DMS153 treated with DMSO at 0.1 percent for 48 hours (cell line): Measurements from ENCODE around the gene CYP2E1.
"Not testable (repeated sequence)": the region's sequence is repeated elsewhere in the genome, so short reads cannot be mapped to it uniquely, and the experiment has no call there.

Source experiments
- DNase-seq: peaks from one replicate; lab custom pipeline; 2025; ENCODE audit not compliant: unreplicated experiment; lab: John Stamatoyannopoulos, UW

CYP2E1 gene

DNA sequence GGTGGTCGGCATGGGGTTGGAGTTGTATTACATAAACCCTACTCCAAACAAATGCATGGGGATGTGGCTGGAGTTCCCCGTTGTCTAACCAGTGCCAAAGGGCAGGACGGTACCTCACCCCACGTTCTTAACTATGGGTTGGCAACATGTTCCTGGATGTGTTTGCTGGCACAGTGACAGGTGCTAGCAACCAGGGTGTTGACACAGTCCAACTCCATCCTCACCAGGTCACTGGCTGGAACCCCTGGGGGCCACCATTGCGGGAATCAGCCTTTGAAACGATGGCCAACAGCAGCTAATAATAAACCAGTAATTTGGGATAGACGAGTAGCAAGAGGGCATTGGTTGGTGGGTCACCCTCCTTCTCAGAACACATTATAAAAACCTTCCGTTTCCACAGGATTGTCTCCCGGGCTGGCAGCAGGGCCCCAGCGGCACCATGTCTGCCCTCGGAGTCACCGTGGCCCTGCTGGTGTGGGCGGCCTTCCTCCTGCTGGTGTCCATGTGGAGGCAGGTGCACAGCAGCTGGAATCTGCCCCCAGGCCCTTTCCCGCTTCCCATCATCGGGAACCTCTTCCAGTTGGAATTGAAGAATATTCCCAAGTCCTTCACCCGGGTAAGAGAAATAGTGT lies at the start of gene CYP2E1:
CYP2E1 (plus strand) TSS at position 407 of the 632 bp plus-strand sequence; CDS start at position 440, 33 bp downstream.
- DNase-seq: no peak

DNA sequence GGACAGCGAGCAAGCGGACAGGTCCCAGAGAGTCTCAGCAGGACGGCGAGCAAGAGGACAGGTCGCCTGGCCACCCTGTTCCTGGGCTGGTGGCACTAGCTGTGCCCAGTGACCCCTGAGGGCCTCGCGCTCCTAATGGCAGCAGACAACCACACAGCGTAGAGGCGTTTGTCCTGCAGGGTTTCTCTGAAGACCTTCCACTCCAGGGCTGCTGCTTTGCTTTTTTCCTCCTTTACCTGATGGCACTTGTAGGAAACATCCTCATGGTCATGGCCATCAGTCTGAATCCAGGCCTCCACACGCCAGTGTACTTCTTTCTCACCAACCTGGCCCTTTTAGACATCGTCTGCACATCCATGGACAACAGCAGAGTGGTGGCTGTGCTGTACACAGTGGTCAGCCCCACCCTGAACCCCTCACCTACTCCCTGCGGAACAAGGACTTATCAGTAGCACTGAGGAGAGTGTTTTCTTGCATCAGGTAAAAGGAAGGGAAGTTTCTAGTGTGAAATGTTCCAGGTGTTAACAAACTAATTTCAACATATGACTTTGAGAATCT lies 46.0 kb upstream of the CYP2E1 start:
- no peak for DNase-seq

DNA sequence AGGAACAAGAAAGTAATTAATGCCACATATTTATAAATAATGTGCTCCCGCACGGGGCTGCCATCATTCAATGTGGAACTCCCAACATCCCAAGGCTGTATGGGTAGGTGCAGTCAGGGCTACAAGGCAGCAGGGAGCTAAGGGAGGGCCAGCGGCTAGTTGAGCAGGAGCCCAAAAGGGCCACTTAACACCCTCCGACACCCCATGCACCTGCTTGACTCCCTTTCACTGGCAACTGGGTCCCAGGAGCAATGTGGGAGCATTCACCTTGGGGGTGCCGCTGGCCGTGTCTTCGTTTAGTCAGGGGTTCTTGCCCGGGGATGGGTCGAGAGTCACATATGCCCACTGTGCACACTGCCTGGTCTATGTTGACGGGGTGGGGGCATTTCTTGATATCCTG lies 45.5 kb upstream of the CYP2E1 start:
- DNase-seq: no peak

DNA sequence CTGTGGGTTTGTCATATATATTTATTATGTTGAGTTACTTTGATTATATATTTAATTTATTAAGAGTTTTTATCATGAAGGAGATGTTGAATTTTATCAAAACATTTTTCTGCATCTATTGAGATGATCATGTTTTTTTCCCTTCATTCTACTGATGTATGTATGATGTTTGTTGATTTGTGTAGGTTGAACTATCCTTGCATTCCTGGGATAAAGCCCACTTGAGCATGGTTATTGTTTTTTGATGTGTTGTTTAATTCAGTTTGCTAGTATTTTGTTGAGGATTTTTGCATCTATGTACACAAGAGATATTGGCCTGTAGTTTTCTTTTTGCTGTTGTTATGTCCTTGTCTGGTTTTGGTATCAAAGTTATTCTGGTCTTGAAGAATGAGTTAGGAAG lies 42.3 kb upstream of the CYP2E1 start:
- no peak for DNase-seq

DNA sequence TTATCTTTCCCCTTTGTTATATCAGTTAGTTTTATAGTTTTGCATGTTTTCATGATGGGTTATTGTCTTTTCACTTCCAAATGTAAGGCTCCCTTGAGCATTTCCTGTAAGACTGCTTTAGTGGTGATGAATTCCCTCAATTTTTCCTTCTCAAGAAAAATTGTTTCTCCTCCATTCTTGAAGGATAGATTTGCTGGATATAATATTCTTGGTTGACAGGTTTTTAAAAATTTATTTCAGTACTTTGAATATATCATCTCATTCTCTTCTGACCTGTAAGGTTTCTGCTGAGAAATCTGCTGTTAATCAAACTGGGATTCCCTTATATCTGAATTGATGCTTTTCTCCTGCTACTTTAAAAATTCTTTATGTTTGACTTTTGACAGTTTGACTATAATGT lies 40.1 kb upstream of the CYP2E1 start:
- no peak for DNase-seq

DNA sequence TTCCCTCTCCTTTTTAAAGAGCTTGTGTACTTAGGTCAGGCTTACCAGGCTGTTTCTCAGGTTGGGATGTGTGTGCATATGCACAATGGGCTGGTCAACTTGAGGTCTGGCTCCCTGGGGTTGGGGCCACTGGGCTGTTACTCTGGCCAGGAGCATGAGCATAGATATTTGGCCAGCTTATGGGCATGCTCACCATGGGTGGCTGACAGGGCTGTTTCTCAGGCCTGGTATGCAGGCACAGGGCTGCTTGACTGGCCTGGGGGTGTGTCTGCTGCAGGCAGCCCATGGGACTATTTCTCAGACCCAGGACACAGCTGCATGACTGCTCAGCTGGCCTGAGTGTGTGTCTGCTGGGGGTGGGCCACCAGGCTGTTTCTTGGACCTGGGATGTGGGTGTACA lies 38.8 kb upstream of the CYP2E1 start:
- DNase-seq: no peak

DNA sequence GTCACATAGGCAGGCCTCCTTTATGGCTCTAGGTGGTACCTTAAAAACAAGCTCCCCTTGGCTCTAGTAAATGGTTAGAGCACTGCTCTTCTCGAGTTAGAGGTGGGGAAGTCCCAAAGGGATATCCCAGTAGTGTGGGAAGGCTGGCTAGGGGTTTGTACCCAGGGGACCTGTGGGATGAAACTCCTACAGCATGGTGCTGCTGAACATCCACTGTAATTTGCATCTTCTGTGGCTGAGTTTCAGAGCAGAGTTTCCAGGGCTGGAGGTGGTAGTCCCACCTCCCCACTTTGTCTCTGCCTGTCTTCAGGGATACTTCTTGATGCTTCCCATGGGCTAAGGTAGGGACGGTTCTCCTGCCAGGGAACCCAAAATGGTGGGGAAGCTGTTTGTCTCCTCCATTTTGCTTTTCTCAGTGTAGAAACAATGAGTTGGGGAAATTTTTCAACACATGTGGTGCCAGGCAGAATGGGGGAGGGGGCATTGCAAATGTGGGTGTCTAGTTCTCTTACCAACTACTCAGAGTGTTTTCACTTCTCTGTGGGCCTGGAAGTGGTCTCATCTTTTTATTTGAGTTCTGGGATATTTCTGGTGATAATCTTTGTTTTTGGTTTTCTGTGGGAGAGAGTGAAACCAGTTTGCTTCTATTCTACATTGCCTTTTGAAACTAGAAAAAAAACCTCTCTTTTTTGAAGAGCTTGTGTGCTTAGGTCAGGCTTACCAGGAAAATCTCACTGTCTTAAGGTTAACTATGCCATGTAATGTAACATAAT lies 37.2 kb upstream of the CYP2E1 start:
- DNase-seq: no peak

DNA sequence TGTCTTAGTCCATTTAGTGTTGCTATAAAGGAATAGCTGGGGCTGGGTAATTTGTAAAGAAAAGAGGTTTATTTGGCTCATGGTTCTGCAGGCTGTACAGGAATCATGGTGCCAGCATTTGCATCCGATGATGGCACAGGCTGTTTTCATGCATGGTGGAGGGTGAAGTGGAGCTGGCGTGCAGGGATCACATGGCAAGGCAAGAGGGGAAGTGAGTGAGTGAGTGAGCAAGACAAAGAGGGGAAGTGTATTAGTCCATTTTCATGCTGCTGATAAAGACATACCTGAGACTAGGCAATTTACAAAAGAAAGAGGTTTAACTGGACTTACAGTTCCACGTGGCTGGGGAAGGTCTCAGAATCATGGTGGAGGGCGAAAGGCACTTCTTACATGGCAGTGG lies 33.6 kb upstream of the CYP2E1 start:
- DNase-seq: not testable (repeated sequence)

DNA sequence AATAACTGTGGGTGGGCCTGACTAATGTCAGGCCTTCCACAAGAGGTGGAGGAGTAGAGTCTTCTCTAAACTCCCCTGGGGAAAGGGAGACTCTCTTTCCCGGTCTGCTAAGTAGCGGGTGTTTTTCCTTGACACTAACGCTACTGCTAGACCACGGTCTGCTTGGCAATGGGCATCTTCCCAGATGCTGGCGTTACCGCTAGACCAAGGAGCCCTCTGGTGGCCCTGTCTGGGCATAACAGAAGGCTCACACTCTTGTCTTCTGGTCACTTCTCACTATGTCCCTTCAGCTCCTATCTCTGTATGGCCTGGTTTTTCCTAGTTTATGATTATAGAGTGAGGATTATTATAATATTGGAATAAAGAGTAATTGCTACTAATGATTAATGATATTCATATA lies 29.8 kb upstream of the CYP2E1 start:
- DNase-seq: not testable (repeated sequence)

DNA sequence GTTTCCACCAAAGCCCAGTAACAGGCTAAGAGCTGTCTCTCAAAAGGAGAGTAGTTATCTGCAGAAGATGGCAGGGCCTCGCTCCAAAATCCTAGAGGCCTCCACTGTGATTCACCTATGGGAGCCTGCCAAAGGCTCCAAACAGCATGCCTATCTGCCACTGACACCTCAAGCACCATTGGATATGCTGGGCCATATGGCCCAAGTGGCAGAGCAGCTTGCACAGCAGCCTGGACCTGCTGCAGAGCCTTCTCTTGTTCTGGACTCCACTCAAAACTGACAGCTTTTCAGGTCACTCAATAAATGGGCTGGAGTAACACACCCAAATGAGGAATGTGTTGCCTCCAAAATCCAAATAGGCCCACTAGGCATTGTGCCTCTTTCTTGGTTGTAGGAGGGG lies 28.0 kb upstream of the CYP2E1 start:
- DNase-seq: not testable (repeated sequence)

DNA sequence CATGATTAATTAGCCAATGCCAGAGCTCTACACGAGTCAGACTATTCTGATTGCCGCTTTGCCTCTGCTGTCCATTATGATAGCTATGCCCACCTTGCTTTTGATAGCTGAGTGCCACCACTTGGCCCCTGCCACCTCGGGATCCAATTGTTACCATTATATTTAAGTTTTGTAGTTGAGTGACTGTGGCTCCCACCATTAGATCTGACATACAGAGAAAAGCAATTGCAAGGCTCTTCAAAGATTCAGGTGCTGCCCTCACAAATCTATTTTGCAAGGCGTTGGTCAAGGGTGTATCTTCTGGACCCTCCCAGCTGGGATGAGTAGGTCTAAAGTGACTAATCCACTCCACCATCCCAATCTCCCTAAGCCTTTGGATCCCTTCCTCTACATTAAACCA lies 26.3 kb upstream of the CYP2E1 start:
- DNase-seq: not testable (repeated sequence)

DNA sequence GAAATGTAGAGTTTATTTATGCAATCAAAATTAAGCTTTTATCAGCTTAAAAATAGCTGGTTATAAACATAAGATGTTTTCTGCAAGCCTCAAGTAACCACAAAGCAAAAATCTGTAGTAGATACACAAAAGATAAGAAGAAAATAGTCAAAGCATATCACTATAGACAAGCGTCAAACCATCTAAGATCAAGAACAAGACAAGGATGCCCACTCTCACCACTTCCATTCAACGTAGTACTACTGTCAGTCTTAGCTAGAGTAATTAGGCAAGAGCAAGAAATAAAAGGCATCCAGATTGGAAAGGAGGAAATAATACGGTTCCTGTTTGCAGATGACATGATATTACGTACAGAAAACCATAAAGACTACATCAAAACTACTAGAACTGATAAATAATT lies 17.5 kb upstream of the CYP2E1 start:
- DNase-seq: no peak

DNA sequence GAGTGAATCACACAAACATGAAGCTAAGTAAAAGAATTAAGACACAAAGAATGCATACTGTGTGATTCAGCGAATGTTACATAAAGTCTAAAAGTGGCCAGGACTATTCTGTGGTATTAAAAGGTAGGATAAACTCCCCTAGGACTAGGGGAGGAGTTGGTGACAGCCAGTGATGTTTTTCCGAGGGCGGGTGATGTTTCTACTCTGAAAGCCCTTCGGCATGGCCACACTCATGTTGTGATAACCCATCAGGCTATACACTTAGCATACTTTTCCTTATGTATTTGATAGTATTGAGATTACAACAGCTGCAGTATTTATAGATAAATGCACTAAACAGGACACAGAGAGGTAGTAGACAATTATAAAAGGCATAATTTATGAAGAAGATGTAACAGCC lies 15.8 kb upstream of the CYP2E1 start:
- no peak for DNase-seq

DNA sequence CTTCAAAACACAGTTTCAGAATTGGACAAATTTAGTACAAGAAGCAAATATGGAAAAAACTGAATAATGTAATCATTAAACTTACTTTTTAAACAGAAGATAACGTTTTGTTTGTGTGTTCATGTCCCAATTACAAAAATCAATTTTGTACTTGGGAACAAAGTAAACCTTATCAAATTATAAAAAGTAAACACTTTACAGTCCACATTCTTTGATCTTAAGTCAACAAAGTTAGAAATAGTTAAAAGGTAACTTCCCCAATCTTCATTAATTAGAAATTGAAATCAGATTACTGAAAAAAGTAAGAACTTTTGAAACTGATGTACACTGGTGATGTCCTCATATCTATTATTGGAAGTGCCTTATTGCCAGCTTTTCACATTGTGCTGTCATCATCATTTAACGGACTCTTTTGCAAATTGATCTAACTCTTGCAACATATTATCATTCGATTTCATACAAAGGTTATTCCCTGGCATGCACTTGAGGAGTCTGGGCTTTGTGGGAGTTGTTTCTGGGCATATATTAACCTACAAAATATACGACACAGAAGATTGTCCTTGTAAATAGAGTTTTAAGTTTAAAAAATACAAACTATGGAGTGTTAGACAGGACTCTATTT lies 15.1 kb upstream of the CYP2E1 start:
- no peak for DNase-seq

DNA sequence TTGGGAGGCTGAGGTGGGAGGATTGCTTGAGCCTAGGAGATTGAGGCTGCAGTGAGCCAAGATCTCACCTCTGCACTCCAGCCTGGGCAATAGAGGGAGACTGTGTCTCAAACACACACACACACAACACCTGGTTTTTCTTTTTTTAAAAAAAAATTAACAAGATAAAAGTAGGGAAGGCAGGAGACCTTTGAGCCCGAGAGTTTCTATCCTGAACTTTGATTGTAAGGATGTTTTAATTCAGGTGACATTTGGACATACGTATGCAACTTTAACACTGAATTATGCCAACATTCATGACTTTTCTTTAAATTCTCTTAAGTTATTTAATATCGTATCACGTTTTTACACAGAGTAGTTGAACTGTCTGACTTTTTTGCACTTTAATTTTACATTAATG lies 11.7 kb upstream of the CYP2E1 start:
- no peak for DNase-seq

DNA sequence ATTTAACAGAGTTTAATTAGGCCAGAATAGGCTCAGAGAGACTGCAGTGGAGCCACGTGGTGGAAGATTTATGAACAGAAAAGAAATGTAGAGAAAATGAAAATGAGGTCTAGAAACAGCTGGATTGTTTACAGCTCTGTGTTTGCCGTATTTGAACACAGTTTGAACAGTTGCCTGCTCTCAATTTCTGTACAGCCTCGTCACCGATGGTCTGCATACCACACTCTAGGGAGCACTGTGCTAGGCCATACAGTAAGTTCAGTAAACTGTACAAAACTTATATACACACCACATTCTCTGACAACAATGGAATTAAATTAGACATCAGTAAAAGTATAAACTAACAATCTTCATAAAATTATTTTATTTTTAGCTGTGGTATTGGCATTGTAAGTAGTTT lies 11.1 kb upstream of the CYP2E1 start:
- no peak for DNase-seq

DNA sequence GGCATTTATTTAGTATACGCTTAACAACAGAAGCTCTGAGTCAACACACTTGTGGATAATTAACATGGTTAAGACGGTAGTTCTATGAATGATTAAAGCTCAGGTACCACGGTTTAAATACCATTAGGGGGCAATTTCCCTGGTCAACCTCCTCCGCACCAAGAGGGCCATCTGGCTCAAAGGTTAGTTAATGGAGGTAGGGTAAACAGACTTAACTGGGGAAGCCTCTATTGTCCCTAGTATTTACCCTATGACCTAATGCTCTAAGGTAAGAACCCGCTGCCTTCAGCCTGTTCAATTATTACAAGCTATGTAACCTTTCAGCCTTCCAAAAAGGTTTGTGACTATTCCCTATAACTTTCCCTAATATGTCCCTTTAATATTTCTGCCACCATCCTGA lies 8.6 kb upstream of the CYP2E1 start:
- peak; percentile 69 for DNase-seq

DNA sequence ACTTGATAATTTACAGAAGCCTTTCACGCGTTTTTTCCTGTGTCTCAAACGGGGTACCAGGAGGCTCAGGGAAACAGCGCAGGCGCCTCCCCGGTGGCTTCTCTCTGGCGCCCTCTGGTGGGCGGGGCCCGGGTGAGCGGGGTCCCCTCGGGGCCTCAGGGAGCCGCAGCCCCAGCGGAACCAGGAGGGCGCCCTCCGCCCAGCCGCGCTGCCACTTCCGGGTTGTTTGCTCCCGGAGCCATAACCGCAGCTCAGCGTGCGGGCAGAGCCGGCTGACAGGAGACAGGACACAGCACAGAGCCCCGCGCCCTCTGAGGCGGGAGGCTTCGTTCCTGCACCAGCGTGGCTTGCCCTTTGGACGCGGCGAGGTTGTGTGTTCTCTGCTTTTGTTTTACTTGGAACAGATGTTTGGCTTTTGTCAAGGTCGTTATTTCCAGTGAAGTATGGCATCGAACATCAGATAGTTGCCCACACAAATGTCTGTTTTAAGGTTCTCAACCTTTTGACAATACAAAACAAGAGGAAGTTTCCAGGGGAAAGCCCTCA lies 6.9 kb upstream of the CYP2E1 start:
- peak; percentile 37 for DNase-seq

DNA sequence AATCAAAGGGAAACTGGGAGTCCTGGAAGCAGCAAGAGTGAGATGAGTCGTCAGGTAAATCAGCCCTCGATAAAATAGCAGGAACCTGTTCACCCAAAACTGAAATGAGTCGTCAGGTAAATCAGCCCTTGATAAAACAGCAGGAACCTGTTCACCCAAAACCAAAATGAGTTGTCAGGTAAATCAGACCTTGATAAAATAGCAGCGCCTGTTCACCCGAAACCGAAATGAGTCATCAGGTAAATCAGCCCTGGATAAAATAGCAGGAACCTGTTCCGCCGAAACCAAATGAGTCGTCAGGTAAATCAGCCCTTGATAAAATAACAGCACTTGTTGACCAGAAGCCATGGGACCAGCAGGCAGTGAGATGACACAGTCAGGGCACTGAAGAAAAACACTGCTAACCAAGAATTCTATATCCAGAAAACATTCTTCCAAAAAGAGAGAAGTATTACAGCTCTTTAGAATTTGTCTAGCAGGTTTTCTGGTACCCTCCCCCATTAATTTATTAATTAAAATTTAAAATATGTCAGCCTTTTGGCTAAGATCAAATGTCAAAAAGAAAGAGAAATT lies 3.4 kb upstream of the CYP2E1 start:
- DNase-seq: no peak

DNA sequence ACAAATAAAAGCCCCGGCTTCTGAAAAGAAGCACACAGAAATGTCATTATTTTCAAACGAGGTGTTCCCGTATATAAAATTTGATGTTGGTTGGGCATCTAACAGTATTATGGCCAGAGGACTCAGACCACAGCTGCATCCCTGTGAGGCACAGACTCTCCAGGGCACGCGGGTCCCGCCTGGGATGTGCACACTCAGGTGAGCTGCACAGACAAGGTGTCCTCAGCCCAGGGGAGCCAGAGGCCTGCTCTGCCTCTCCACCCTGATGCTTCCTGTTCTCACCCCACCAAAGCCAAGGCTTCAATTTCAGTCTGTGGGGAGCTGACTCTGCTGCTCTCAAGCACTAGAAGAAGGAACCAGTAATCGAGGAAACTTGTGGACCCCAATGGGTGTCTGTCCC lies 1.7 kb upstream of the CYP2E1 start:
- DNase-seq: no peak

DNA sequence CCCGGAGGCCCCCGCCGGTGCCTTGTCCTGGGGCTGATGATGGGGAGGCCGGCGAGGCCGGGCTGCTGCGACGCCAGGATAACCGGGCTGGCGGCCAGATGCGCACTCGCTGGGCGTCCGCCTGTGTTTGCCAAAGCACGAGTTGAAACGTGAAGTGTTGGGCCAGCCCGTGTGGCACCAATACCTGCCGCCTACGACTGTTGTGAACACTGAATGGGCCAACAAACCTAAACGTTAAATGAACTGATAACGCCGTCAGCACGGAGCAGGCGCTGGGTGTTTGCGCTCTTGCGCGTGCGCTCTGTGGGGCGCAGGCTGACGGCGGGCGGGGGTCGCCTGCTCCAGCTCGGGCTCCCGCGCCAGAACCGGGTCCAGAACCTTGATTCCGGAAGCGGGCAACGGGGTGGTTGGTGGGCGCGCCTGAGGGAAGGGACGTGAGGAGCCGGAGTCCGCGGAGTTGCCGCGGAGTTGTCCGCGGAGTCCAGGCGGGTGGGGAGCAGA lies 658 bp downstream of the CYP2E1 start:
- peak; percentile 59 for DNase-seq
